Esophagus squamous epithelium (tissue), 5 donors: ENCODE measurements around the gene ATAD2B. TPM values are rescaled to one million over a fixed set of nuclear protein-coding genes. Genes with fewer than 3 reads are reported as not detected.

Experiments
- DNase-seq: peaks from one replicate; lab custom pipeline; 2025; lab: John Stamatoyannopoulos, UW
- H3K27ac ChIP-seq, 4 donors: fragments of 200-600 bp; sonication (generic); one replicate each; pipeline ENCODE4 v1.5.1; 2016 to 2019; ENCODE audit warnings: mild to moderate bottlenecking in 1 of 4
- H3K27me3 ChIP-seq, 4 donors: fragments of 200-600 bp; sonication (generic); 1 replicate in 3 of 4; 2 replicates in 1 of 4; pipeline versions ENCODE4 v1.5.1 to v1.6.0; 2017 to 2021; ENCODE audit warnings: antibody characterized with exemption in 1 of 4
- H3K36me3 ChIP-seq, 3 donors: fragments of 200-600 bp; sonication (generic); one replicate each; pipeline ENCODE4 v1.5.1; 2016 to 2019
- H3K4me1 ChIP-seq, 3 donors: fragments of 200-600 bp; sonication (generic); one replicate each; pipeline ENCODE4 v1.5.1; 2017 to 2019
- H3K4me3 ChIP-seq, 4 donors: fragments of 200-600 bp; sonication (generic); 1 replicate in 3 of 4; 2 replicates in 1 of 4; pipeline ENCODE4 v1.5.1; 2016 to 2019; ENCODE audit warnings: mild to moderate bottlenecking in 2 of 4, moderate library complexity in 1 of 4
- H3K9me3 ChIP-seq, 3 donors: fragments of 200-600 bp; sonication (generic); one replicate each; pipeline ENCODE4 v1.5.1; 2016 to 2019
- CTCF ChIP-seq, 6 experiments: fragments of 450-650 bp in 4 of 6; fragments of 200-600 bp in 2 of 6; sonication (generic) in 2 of 6; IDR thresholded peaks; one replicate each; pipeline ENCODE4 v1.5.1; 2016 to 2019; ENCODE audit warnings: antibody characterized with exemption in 6 of 6, mild to moderate bottlenecking in 4 of 6, moderate library complexity in 4 of 6
- POLR2A ChIP-seq, 4 donors: fragments of 450-650 bp; IDR thresholded peaks; one replicate each; pipeline ENCODE4 v1.6.1; 2017; ENCODE audit warnings: antibody characterized with exemption in 4 of 4, mild to moderate bottlenecking in 4 of 4, moderate library complexity in 3 of 4
- WGBS, 2 donors: methylation state at CpG; one replicate each; pipeline ENCODE4 v1.1.5; 2018; 5-methylcytosine and 5-hydroxymethylcytosine counted together
- intact Hi-C: fragments of 100-400 bp; cut with DNase I; formaldehyde crosslinking; loops from one replicate; pipeline ENCODE4 v1.15.0; 2022
- total RNA-seq, 4 donors: library from RNA; depleted of rRNA; stranded (reverse); fragments of >200 nt; gene quantifications; one replicate each; pipeline ENCODE4 v1.1.0, GENCODE V29; 2016
- donor health status: DM: yes; HTN: yes; CAD: no.

The ATAD2B gene
- total RNA-seq, 4 donors from 2014 or later, result 7.4 to 29.2 (median 20.8) TPM

GRCh38 chr2:23839919-23840578, 86.9 kb downstream of the ATAD2B start:
- Histone ChIP-seq H3K4me1 (peaks cover 0 to 5% (median 0%) of the 10 kb centered on the region in 3 donors), H3K27me3 (no peaks in the 10 kb centered on the region), H3K27ac (no peak overlapping the region), H3K4me3 (no peak overlapping the region), H3K36me3 (peaks cover 0 to 23% (median 0%) of the 10 kb centered on the region in 3 donors), H3K9me3 (no peaks in the 10 kb centered on the region)
- intact Hi-C loops, result no loop called here
- DNase-seq, result no peak
- 97 to 99% methylated on average over 3 of the region's 3 CpGs for WGBS, 2 donors
- no peak for TF ChIP-seq CTCF (IDR thresholded peaks at IDR 0.05)

GRCh38 chr2:23838996-23839395, 87.9 kb downstream of the ATAD2B start:
- intact Hi-C loops, result no loop called here
- Histone ChIP-seq H3K27ac (no peak overlapping the region), H3K4me3 (no peak overlapping the region), H3K4me1 (peaks cover 0 to 5% (median 0%) of the 10 kb centered on the region in 3 donors), H3K9me3 (no peaks in the 10 kb centered on the region), H3K36me3 (peaks cover 0 to 23% (median 0%) of the 10 kb centered on the region in 3 donors), H3K27me3 (no peaks in the 10 kb centered on the region)
- no peak for DNase-seq
- 95 to 97% methylated on average over 1 of the region's 1 CpG for WGBS, 2 donors
- no peak for TF ChIP-seq CTCF (IDR thresholded peaks at IDR 0.05)
- no peak for TF ChIP-seq POLR2A (IDR thresholded peaks at IDR 0.05)

GRCh38 chr2:23838581-23838980, 88.3 kb downstream of the ATAD2B start:
- Histone ChIP-seq H3K27ac (no peak overlapping the region), H3K36me3 (peaks cover 0 to 26% (median 0%) of the 10 kb centered on the region in 3 donors), H3K9me3 (no peaks in the 10 kb centered on the region), H3K4me3 (no peak overlapping the region), H3K27me3 (no peaks in the 10 kb centered on the region), H3K4me1 (peaks cover 0 to 5% (median 0%) of the 10 kb centered on the region in 3 donors)
- no peak for DNase-seq
- intact Hi-C loops, result no loop called here
- WGBS, 2 donors, result 78 to 93% methylated on average over 1 of the region's 1 CpG
- no peak for TF ChIP-seq POLR2A (IDR thresholded peaks at IDR 0.05)
- no peak for TF ChIP-seq CTCF (IDR thresholded peaks at IDR 0.05)

GRCh38 chr2:23837871-23838270, 89.1 kb downstream of the ATAD2B start:
- Histone ChIP-seq H3K36me3 (peaks cover 0 to 30% (median 0%) of the 10 kb centered on the region in 3 donors), H3K27me3 (no peaks in the 10 kb centered on the region), H3K27ac (no peak overlapping the region), H3K4me1 (peaks cover 0 to 5% (median 0%) of the 10 kb centered on the region in 3 donors), H3K9me3 (no peaks in the 10 kb centered on the region), H3K4me3 (no peak overlapping the region)
- DNase-seq, result no peak
- no peak for TF ChIP-seq POLR2A (IDR thresholded peaks at IDR 0.05)
- no peak for TF ChIP-seq CTCF (IDR thresholded peaks at IDR 0.05)
- intact Hi-C loops, result no loop called here
- WGBS, 2 donors, result 83 to 93% methylated on average over 1 of the region's 1 CpG

GRCh38 chr2:23836971-23837565, 89.9 kb downstream of the ATAD2B start:
- H3K4me3 ChIP-seq, result no peak overlapping the region
- WGBS, 2 donors, result 83 to 96% methylated on average over 3 to 5 of the region's 9 CpGs
- H3K9me3 ChIP-seq, result no peaks in the 10 kb centered on the region
- no peaks in the 10 kb centered on the region for H3K27me3 ChIP-seq
- H3K27ac ChIP-seq, result no peak overlapping the region
- DNase-seq, result no peak
- H3K4me1 ChIP-seq, result no peaks in the 10 kb centered on the region
- intact Hi-C loops, result no loop called here
- TF ChIP-seq POLR2A (IDR thresholded peaks at IDR 0.05) (no peak), CTCF (IDR thresholded peaks at IDR 0.05) (no peak)
- H3K36me3 ChIP-seq, result peaks cover 0 to 31% (median 0%) of the 10 kb centered on the region in 3 donors
